PC-9 (cell line): ENCODE measurements around the gene WDR37. TPM values are rescaled to one million over a fixed set of nuclear protein-coding genes. Genes with fewer than 3 reads are reported as not detected.

Source experiments
- BruUV-seq: library from RNA; stranded (reverse); fragments of 400-500 nt; replicated peaks from 2 replicates; lab custom pipeline; 2021; lab: Mats Ljungman, UMichigan
- CTCF ChIA-PET: fragments of 300-600 bp; sonication (Branson Sonifier 250); formaldehyde crosslinking; loops from one replicate; lab custom pipeline; 2022; ENCODE audit warnings: antibody characterized with exemption; lab: Charles Lee
- POLR2A ChIA-PET: fragments of 300-600 bp; sonication (Branson Sonifier 250); formaldehyde crosslinking; loops from one replicate; lab custom pipeline; 2022; ENCODE audit warnings: antibody characterized with exemption; ENCODE audit not compliant: unreplicated experiment; lab: Charles Lee
- DNase-seq, 2 experiments: peaks; one replicate each; pipeline versions ENCODE4 v3.0.0 to v3.0.0-alpha.2; 2015 to 2022; ENCODE audit warnings: mixed read lengths in 1 of 2
- H2AFZ ChIP-seq: fragments of 200-600 bp; sonication (generic); 2 replicates; pipeline ENCODE4 v1.8.1; 2017; ENCODE audit warnings: antibody characterized with exemption
- H3F3A ChIP-seq: fragments of 200-600 bp; sonication (generic); 2 replicates; pipeline ENCODE4 v1.8.1; 2017; ENCODE audit warnings: antibody characterized with exemption, mild to moderate bottlenecking, low read depth; ENCODE audit not compliant: insufficient read depth
- H3K27ac ChIP-seq: fragments of 200-600 bp; sonication (generic); 2 replicates; pipeline ENCODE4 v1.6.1; 2016; ENCODE audit warnings: mixed run types
- H3K27me3 ChIP-seq: fragments of 200-600 bp; sonication (generic); 2 replicates; pipeline ENCODE4 v1.6.1; 2016; ENCODE audit warnings: low read depth, mixed run types; ENCODE audit not compliant: insufficient read depth
- H3K36me3 ChIP-seq: fragments of 200-600 bp; sonication (generic); 2 replicates; pipeline ENCODE4 v1.6.1; 2016; ENCODE audit warnings: low read depth, mixed run types
- H3K4me1 ChIP-seq: fragments of 200-600 bp; sonication (generic); replicated peaks from 2 replicates; pipeline ENCODE4 v1.6.1; 2016; ENCODE audit warnings: mixed run types; ENCODE audit not compliant: insufficient read depth
- H3K4me2 ChIP-seq: fragments of 200-600 bp; sonication (generic); 2 replicates; pipeline ENCODE4 v1.6.1; 2017; ENCODE audit warnings: mixed run types
- H3K4me3 ChIP-seq: fragments of 200-600 bp; sonication (generic); 2 replicates; pipeline ENCODE4 v1.6.1; 2016; ENCODE audit warnings: mixed run types
- H3K79me2 ChIP-seq: fragments of 200-600 bp; sonication (generic); 2 replicates; pipeline ENCODE4 v1.6.1; 2017; ENCODE audit warnings: low read depth, mixed run types
- H3K9me2 ChIP-seq: fragments of 200-600 bp; sonication (generic); 2 replicates; pipeline ENCODE4 v1.8.1; 2017; ENCODE audit warnings: mild to moderate bottlenecking; ENCODE audit not compliant: insufficient read depth
- H3K9me3 ChIP-seq: fragments of 200-600 bp; sonication (generic); 2 replicates; pipeline ENCODE4 v1.8.1; 2016; ENCODE audit warnings: low read depth; ENCODE audit not compliant: insufficient read depth
- H4K20me1 ChIP-seq: fragments of 200-600 bp; sonication (generic); 2 replicates; pipeline ENCODE4 v1.8.1; 2017; ENCODE audit not compliant: insufficient read depth
- EZH2 ChIP-seq: fragments of 200-600 bp; sonication (generic); IDR thresholded peaks from 2 replicates; pipeline ENCODE4 v1.8.0; 2017; ENCODE audit warnings: antibody characterized with exemption, low read depth
- intact Hi-C: fragments of 100-400 bp; cut with micrococcal nuclease; formaldehyde crosslinking; loops from one replicate; pipeline ENCODE4 v1.10.0; 2022; ENCODE audit not compliant: unreplicated experiment
- total RNA-seq: library from RNA; stranded (reverse); gene quantifications from 2 replicates; pipeline ENCODE4 v1.2.3, GENCODE V29; 2021
- TF ChIP-seq, protein P1 (sequence below): fragments of 200-600 bp; sonication (generic); conservative IDR thresholded peaks from 2 replicates; pipeline ENCODE4 v1.6.1; 2017; ENCODE audit warnings: mixed run types, antibody characterized with exemption, mild to moderate bottlenecking, moderate library complexity

WDR37 gene
- total RNA-seq, 1 experiment from 2014 or later = 12.3 TPM

DNA sequence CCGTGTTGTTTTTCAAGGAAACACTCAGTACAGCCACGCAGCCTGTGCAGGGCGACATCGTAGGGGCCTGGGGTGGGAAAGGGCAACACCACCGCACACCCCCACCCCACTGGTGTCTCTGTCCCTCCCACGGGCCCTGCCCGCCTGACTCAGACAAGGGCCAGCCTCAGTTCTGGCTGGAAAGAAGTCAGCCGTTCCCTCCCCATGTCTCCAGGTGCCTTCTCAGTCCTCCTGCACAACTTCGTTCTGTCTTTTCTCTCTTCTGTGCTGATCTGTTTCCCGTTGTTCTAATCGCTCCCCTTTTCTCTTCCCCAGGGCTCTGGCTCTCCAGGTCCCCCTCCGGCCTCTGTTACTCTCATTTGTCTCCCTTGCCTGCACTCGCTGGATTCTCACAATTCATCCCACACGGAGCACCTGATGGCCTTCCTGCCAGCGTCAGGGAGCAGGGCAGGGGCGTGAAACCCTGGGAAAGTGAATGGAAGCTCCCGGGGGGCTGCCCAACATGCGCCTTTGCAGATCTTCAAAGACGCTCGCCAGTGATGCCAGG, 97.7 kb downstream of the WDR37 start:
- Histone ChIP-seq H2AFZ (no peak overlapping the region), H3K9me3 (no peaks in the 10 kb centered on the region), H3K27me3 (peaks cover 79% of the 10 kb centered on the region), H3K9me2 (no peaks in the 10 kb centered on the region), H3K27ac (no peak overlapping the region), H3K4me3 (no peak overlapping the region), H3F3A (no peaks in the 10 kb centered on the region), H3K4me1 (no peaks in the 10 kb centered on the region), H3K36me3 (no peaks in the 10 kb centered on the region), H3K4me2 (no peak overlapping the region), H3K79me2 (no peaks in the 10 kb centered on the region), H4K20me1 (no peaks in the 10 kb centered on the region)
- ChIA-PET CTCF (no interaction called here), POLR2A (no interaction called here)
- intact Hi-C loops = no loop called here
- no peak for DNase-seq
- TF ChIP-seq EZH2 = no peak
- TF ChIP-seq, protein P1, sequence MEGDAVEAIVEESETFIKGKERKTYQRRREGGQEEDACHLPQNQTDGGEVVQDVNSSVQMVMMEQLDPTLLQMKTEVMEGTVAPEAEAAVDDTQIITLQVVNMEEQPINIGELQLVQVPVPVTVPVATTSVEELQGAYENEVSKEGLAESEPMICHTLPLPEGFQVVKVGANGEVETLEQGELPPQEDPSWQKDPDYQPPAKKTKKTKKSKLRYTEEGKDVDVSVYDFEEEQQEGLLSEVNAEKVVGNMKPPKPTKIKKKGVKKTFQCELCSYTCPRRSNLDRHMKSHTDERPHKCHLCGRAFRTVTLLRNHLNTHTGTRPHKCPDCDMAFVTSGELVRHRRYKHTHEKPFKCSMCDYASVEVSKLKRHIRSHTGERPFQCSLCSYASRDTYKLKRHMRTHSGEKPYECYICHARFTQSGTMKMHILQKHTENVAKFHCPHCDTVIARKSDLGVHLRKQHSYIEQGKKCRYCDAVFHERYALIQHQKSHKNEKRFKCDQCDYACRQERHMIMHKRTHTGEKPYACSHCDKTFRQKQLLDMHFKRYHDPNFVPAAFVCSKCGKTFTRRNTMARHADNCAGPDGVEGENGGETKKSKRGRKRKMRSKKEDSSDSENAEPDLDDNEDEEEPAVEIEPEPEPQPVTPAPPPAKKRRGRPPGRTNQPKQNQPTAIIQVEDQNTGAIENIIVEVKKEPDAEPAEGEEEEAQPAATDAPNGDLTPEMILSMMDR = no peak
- BruUV-seq = no TSS peak

DNA sequence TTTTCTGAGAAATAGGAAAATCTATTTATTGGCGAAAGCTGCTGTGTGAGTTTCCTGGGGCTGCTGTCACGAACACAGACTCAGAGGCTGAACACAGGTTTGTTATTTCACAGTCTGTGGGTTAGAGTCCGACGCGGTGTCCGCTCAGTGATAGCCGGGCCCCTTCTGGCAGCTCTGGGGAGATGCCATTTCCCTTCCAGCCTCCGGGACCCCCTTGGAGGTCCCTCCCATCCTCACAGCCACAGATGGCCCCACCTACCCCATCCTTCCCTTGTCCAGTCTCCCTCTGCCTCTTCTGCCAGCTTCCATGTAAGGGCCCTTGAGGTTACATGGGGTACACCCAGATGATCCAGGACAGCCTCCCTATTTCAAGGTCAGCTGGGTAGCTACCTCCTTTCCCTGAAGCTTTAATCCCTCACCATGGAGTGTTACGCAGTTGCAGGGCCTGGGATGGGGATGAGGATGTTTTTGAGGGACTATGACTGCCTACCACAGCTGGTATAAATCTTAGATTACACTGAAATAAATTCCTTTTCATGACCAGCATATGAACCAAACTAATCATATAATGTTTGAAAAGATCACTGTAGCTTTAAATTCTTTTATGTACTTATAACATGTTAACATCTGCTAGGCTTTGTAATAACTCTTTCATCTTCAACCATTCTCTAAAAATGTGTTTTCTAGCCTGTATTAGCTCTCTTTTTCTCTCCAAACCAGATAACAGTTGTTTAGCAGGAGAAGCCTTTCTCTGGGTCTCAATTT, 98.5 kb downstream of the WDR37 start:
- Histone ChIP-seq H3K36me3 (no peaks in the 10 kb centered on the region), H3K27ac (no peak overlapping the region), H3F3A (no peaks in the 10 kb centered on the region), H3K9me3 (no peaks in the 10 kb centered on the region), H4K20me1 (no peaks in the 10 kb centered on the region), H3K4me1 (no peaks in the 10 kb centered on the region), H3K27me3 (peaks cover 71% of the 10 kb centered on the region), H3K79me2 (no peaks in the 10 kb centered on the region), H3K9me2 (no peaks in the 10 kb centered on the region), H2AFZ (no peak overlapping the region), H3K4me3 (no peak overlapping the region), H3K4me2 (no peak overlapping the region)
- no TSS peak for BruUV-seq
- no peak for TF ChIP-seq EZH2
- TF ChIP-seq, protein P1 = no peak
- DNase-seq = no peak
- intact Hi-C loops = no loop called here
- CTCF ChIA-PET = no interaction called here
- POLR2A ChIA-PET = no interaction called here

DNA sequence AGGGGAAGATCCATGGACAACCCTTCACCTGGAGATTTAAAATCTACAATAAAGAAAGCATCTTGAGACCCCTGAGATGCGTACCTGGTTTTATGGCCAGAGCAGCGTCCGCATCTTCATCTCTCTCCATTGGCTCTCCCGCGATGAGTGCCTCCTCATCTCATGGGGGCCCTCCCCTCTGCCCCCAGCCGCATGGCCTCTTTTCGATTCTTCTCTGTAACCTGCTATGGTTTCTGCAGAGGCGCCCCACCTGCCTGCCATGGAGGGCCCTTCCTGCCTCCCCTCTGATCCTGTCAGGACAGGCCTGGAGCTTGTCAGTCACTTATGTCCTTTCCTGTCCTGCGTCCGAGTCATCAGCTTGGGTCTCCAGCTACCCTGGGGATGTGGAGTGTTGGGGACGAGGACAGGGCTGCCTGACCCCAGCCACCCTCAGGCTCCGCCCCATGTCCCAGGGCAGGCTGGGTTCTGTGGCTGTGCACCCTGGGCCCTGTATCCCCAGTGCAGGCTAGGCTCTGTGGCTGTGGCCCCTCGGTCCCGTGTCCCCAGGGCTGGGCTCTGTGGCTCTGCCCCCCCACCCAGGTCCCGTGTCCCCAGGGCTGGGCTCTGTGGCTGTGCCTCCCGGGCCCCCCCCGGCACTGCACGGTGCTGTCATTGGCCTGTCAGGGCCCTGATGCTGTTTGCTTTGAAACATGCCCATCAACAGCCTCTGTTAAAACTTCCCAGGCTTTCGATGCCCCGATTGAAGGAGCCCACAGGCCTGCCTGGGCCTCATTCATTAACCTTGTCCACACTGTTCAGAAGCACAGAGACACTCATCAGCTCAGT, 99.8 kb downstream of the WDR37 start:
- Histone ChIP-seq H3K4me1 (no peaks in the 10 kb centered on the region), H4K20me1 (no peaks in the 10 kb centered on the region), H3K36me3 (no peaks in the 10 kb centered on the region), H2AFZ (no peak overlapping the region), H3K4me2 (no peak overlapping the region), H3K27ac (no peak overlapping the region), H3K4me3 (no peak overlapping the region), H3K9me2 (no peaks in the 10 kb centered on the region), H3F3A (no peaks in the 10 kb centered on the region), H3K79me2 (no peaks in the 10 kb centered on the region), H3K27me3 (peaks cover 81% of the 10 kb centered on the region), H3K9me3 (no peaks in the 10 kb centered on the region)
- ChIA-PET CTCF (no interaction called here), POLR2A (no interaction called here)
- intact Hi-C loops = no loop called here
- DNase-seq = no peak
- TF ChIP-seq EZH2 = no peak
- TF ChIP-seq, protein P1 = no peak
- BruUV-seq = no TSS peak
